ENCODE data around the gene EIPR1.

The EIPR1 gene

GRCh38 chr2:3144856-3145255 is 232.8 kb downstream of the EIPR1 start:
- DNase-seq (ENCODE audit: low read depth): no peak
- no peak overlapping the region for H3K4me3 ChIP-seq (ENCODE audit: low read length)
- TF ChIP-seq CTCF (conservative IDR thresholded peaks at IDR 0.05; ENCODE audit: low read length): no peak

GRCh38 chr2:3143602-3144001 is 234.0 kb downstream of the EIPR1 start:
- no peak for TF ChIP-seq CTCF (conservative IDR thresholded peaks at IDR 0.05; ENCODE audit: low read length)
- DNase-seq (ENCODE audit: low read depth): no peak
- no peak overlapping the region for H3K4me3 ChIP-seq (ENCODE audit: low read length)

GRCh38 chr2:3142961-3143571 is 234.6 kb downstream of the EIPR1 start:
- no peak overlapping the region for H3K4me3 ChIP-seq (ENCODE audit: low read length)
- TF ChIP-seq CTCF (conservative IDR thresholded peaks at IDR 0.05; ENCODE audit: low read length): no peak
- DNase-seq (ENCODE audit: low read depth): no peak

GRCh38 chr2:3142210-3142609 is 235.4 kb downstream of the EIPR1 start:
- no peak for DNase-seq (ENCODE audit: low read depth)
- no peak for TF ChIP-seq CTCF (conservative IDR thresholded peaks at IDR 0.05; ENCODE audit: low read length)
- H3K4me3 ChIP-seq (ENCODE audit: low read length): no peak overlapping the region

GRCh38 chr2:3141696-3142095 is 235.9 kb downstream of the EIPR1 start:
- DNase-seq (ENCODE audit: low read depth): no peak
- H3K4me3 ChIP-seq (ENCODE audit: low read length): no peak overlapping the region
- TF ChIP-seq CTCF (conservative IDR thresholded peaks at IDR 0.05; ENCODE audit: low read length): no peak

GRCh38 chr2:3139906-3140305 is 237.7 kb downstream of the EIPR1 start:
- no peak for DNase-seq (ENCODE audit: low read depth)
- TF ChIP-seq CTCF (conservative IDR thresholded peaks at IDR 0.05; ENCODE audit: low read length): no peak
- no peak overlapping the region for H3K4me3 ChIP-seq (ENCODE audit: low read length)
